HEK293 (cell line): ENCODE results near the gene PRR15L.

Experiments
- CTCF ChIP-seq: fragments of 450-650 bp; formaldehyde crosslinking; IDR thresholded peaks from 2 replicates; pipeline ENCODE4 v1.5.1; 2016; ENCODE audit warnings: missing biosample characterization, missing genetic modification characterization
- KLF16 ChIP-seq: fragments of 450-650 bp; formaldehyde crosslinking; IDR thresholded peaks from 2 replicates; pipeline ENCODE4 v1.5.1; 2017; ENCODE audit warnings: missing biosample characterization, missing genetic modification characterization
- KLF7 ChIP-seq: fragments of 450-650 bp; formaldehyde crosslinking; IDR thresholded peaks from 2 replicates; pipeline ENCODE4 v1.5.1; 2016; ENCODE audit warnings: missing biosample characterization, missing genetic modification characterization, borderline replicate concordance
- SCRT2 ChIP-seq: fragments of 450-650 bp; formaldehyde crosslinking; IDR thresholded peaks from 2 replicates; pipeline ENCODE4 v1.5.1; 2016; ENCODE audit warnings: missing biosample characterization, missing genetic modification characterization
- SETDB1 ChIP-seq: IDR thresholded peaks from one replicate; pipeline ENCODE4 v1.6.1; 2017; ENCODE audit warnings: mild to moderate bottlenecking, low read length, moderate library complexity, mixed read lengths; ENCODE audit not compliant: insufficient read length
- SP2 ChIP-seq: fragments of 450-650 bp; formaldehyde crosslinking; IDR thresholded peaks from 2 replicates; pipeline ENCODE4 v1.5.1; 2016; ENCODE audit warnings: missing biosample characterization, missing genetic modification characterization
- SP7 ChIP-seq: fragments of 450-650 bp; formaldehyde crosslinking; IDR thresholded peaks from 2 replicates; pipeline ENCODE4 v1.5.1; 2016; ENCODE audit warnings: missing biosample characterization, missing genetic modification characterization
- WT1 ChIP-seq: fragments of 450-650 bp; formaldehyde crosslinking; IDR thresholded peaks from 2 replicates; pipeline ENCODE4 v1.5.1; 2016; ENCODE audit warnings: missing biosample characterization, missing genetic modification characterization
- ZEB2 ChIP-seq: fragments of 450-650 bp; formaldehyde crosslinking; IDR thresholded peaks from 2 replicates; pipeline ENCODE4 v1.5.1; 2016; ENCODE audit warnings: missing biosample characterization, missing genetic modification characterization
- ZFHX2 ChIP-seq: fragments of 450-650 bp; formaldehyde crosslinking; conservative IDR thresholded peaks from 2 replicates; pipeline ENCODE4 v1.5.1; 2016; ENCODE audit warnings: missing biosample characterization, missing genetic modification characterization
- ZFP41 ChIP-seq: fragments of 450-650 bp; formaldehyde crosslinking; IDR thresholded peaks from 2 replicates; pipeline ENCODE4 v1.5.1; 2016; ENCODE audit warnings: missing biosample characterization, missing genetic modification characterization, borderline replicate concordance
- ZNF114 ChIP-seq: fragments of 450-650 bp; formaldehyde crosslinking; IDR thresholded peaks from 2 replicates; pipeline ENCODE4 v1.5.0; 2017; ENCODE audit warnings: missing biosample characterization, missing genetic modification characterization
- ZNF132 ChIP-seq: fragments of 450-650 bp; formaldehyde crosslinking; IDR thresholded peaks from 2 replicates; pipeline ENCODE4 v1.5.1; 2017; ENCODE audit warnings: missing biosample characterization, missing genetic modification characterization, borderline replicate concordance
- ZNF140 ChIP-seq: fragments of 450-650 bp; formaldehyde crosslinking; IDR thresholded peaks from 2 replicates; pipeline ENCODE4 v1.5.1; 2016; ENCODE audit warnings: missing biosample characterization, missing genetic modification characterization
- ZNF146 ChIP-seq: fragments of 450-650 bp; formaldehyde crosslinking; IDR thresholded peaks from 2 replicates; pipeline ENCODE4 v1.5.1; 2016; ENCODE audit warnings: missing biosample characterization, missing genetic modification characterization
- ZNF157 ChIP-seq: fragments of 450-650 bp; formaldehyde crosslinking; IDR thresholded peaks from 2 replicates; pipeline ENCODE4 v1.5.1; 2016; ENCODE audit warnings: missing biosample characterization, missing genetic modification characterization
- ZNF16 ChIP-seq: fragments of 450-650 bp; formaldehyde crosslinking; IDR thresholded peaks from 2 replicates; pipeline ENCODE4 v1.5.1; 2016; ENCODE audit warnings: low read depth, missing biosample characterization, missing genetic modification characterization
- ZNF175 ChIP-seq: fragments of 450-650 bp; formaldehyde crosslinking; IDR thresholded peaks from 2 replicates; pipeline ENCODE4 v1.5.1; 2016; ENCODE audit warnings: missing biosample characterization, missing genetic modification characterization
- ZNF211 ChIP-seq: fragments of 450-650 bp; formaldehyde crosslinking; IDR thresholded peaks from 2 replicates; pipeline ENCODE4 v1.5.1; 2016; ENCODE audit warnings: low read depth, missing biosample characterization, missing genetic modification characterization
- ZNF223 ChIP-seq: fragments of 450-650 bp; formaldehyde crosslinking; IDR thresholded peaks from 2 replicates; pipeline ENCODE4 v1.5.1; 2016; ENCODE audit warnings: missing biosample characterization, missing genetic modification characterization
- ZNF24 ChIP-seq: fragments of 450-650 bp; formaldehyde crosslinking; IDR thresholded peaks from 2 replicates; pipeline ENCODE4 v1.5.1; 2016; ENCODE audit warnings: missing biosample characterization, missing genetic modification characterization
- ZNF274 ChIP-seq, 2 experiments: fragments of 200-500 bp in 1 of 2; fragments of 450-650 bp in 1 of 2; sonication (Bioruptor generic) in 1 of 2; formaldehyde crosslinking in 1 of 2; IDR thresholded peaks; 2 replicates each; pipeline versions ENCODE4 v1.5.1 to v1.6.1; 2014 to 2016; ENCODE audit warnings: borderline replicate concordance in 1 of 2, inconsistent platforms in 1 of 2, low read length in 1 of 2, missing biosample characterization in 1 of 2, missing genetic modification characterization in 1 of 2
- ZNF335 ChIP-seq: fragments of 450-650 bp; formaldehyde crosslinking; conservative IDR thresholded peaks from 2 replicates; pipeline ENCODE4 v1.5.1; 2016; ENCODE audit warnings: missing biosample characterization, missing genetic modification characterization
- ZNF423 ChIP-seq: fragments of 450-650 bp; formaldehyde crosslinking; IDR thresholded peaks from 2 replicates; pipeline ENCODE4 v1.5.1; 2016; ENCODE audit warnings: missing biosample characterization, missing genetic modification characterization
- ZNF449 ChIP-seq: fragments of 450-650 bp; formaldehyde crosslinking; IDR thresholded peaks from 2 replicates; pipeline ENCODE4 v1.5.1; 2017; ENCODE audit warnings: missing biosample characterization, mild to moderate bottlenecking, missing genetic modification characterization, moderate library complexity
- ZNF513 ChIP-seq: fragments of 450-650 bp; IDR thresholded peaks from 2 replicates; pipeline ENCODE4 v1.5.1; 2018; ENCODE audit warnings: missing biosample characterization, missing genetic modification characterization
- ZNF521 ChIP-seq: fragments of 450-650 bp; formaldehyde crosslinking; IDR thresholded peaks from 2 replicates; pipeline ENCODE4 v1.5.1; 2017; ENCODE audit warnings: missing biosample characterization, mild to moderate bottlenecking, missing genetic modification characterization
- ZNF555 ChIP-seq: fragments of 450-650 bp; formaldehyde crosslinking; conservative IDR thresholded peaks from 2 replicates; pipeline ENCODE4 v1.5.1; 2017; ENCODE audit warnings: missing biosample characterization, mild to moderate bottlenecking, missing genetic modification characterization, inconsistent platforms
- ZNF585B ChIP-seq: fragments of 450-650 bp; formaldehyde crosslinking; IDR thresholded peaks from 2 replicates; pipeline ENCODE4 v1.5.1; 2016; ENCODE audit warnings: missing biosample characterization, missing genetic modification characterization
- ZNF596 ChIP-seq: fragments of 450-650 bp; IDR thresholded peaks from 2 replicates; pipeline ENCODE4 v1.5.0; 2018; ENCODE audit warnings: missing biosample characterization, mild to moderate bottlenecking, missing genetic modification characterization, moderate library complexity
- ZNF600 ChIP-seq: fragments of 450-650 bp; formaldehyde crosslinking; IDR thresholded peaks from 2 replicates; pipeline ENCODE4 v1.5.1; 2016; ENCODE audit warnings: missing biosample characterization, missing genetic modification characterization
- ZNF654 ChIP-seq: fragments of 450-650 bp; formaldehyde crosslinking; IDR thresholded peaks from 2 replicates; pipeline ENCODE4 v1.5.1; 2016; ENCODE audit warnings: low read depth, missing biosample characterization, missing genetic modification characterization
- ZNF677 ChIP-seq: fragments of 450-650 bp; IDR thresholded peaks from 2 replicates; pipeline ENCODE4 v1.5.0; 2018; ENCODE audit warnings: missing biosample characterization, mild to moderate bottlenecking, missing genetic modification characterization, moderate library complexity
- ZNF776 ChIP-seq: fragments of 450-650 bp; formaldehyde crosslinking; IDR thresholded peaks from 2 replicates; pipeline ENCODE4 v1.5.0; 2017; ENCODE audit warnings: missing biosample characterization, missing genetic modification characterization, borderline replicate concordance
- ZSCAN5A ChIP-seq: fragments of 450-650 bp; formaldehyde crosslinking; IDR thresholded peaks from 2 replicates; pipeline ENCODE4 v1.5.1; 2016; ENCODE audit warnings: missing biosample characterization, missing genetic modification characterization
- ZXDB ChIP-seq: fragments of 450-650 bp; formaldehyde crosslinking; IDR thresholded peaks from 2 replicates; pipeline ENCODE4 v1.5.1; 2016; ENCODE audit warnings: missing biosample characterization, missing genetic modification characterization

The PRR15L gene

GRCh38 chr17:47970725-47971499 is 13.2 kb upstream of the PRR15L start, which contains the start of gene CDK5RAP3 (continued):
- no peak for TF ChIP-seq ZNF513 (tag by site-specific recombination)
- TF ChIP-seq ZNF16 (tag by site-specific recombination), result no peak
- no peak for TF ChIP-seq ZNF596 (tag by site-specific recombination)
- peak; percentile 57 for TF ChIP-seq ZFHX2 (tag by site-specific recombination)
- peak; percentile 99 for TF ChIP-seq KLF16
- TF ChIP-seq ZNF274 (IDR thresholded peaks at IDR 0.05; ENCODE audit: low read length), result no peak
- TF ChIP-seq ZNF274 (tag by site-specific recombination; IDR thresholded peaks at IDR 0.05; ENCODE audit: borderline replicate concordance), result no peak
- TF ChIP-seq ZNF776, result no peak
- peak; percentile 64 for TF ChIP-seq ZEB2 (tag by site-specific recombination)
- no peak for TF ChIP-seq ZNF211 (tag by site-specific recombination)
- TF ChIP-seq ZNF585B, result no peak
- TF ChIP-seq ZNF449 (tag by site-specific recombination), result no peak; the same call in none of the 2 replicates
- TF ChIP-seq ZNF132 (tag by site-specific recombination), result no peak
- TF ChIP-seq ZNF157 (tag by site-specific recombination), result no peak
- no peak for TF ChIP-seq ZNF223 (tag by site-specific recombination)
- TF ChIP-seq SP7 (tag by site-specific recombination), result peak; percentile 65
- TF ChIP-seq ZNF24 (tag by site-specific recombination), result peak; percentile 82
- TF ChIP-seq KLF7 (tag by site-specific recombination), result peak; percentile 93
- no peak for TF ChIP-seq ZNF423 (tag by site-specific recombination)
- peak; percentile 84; the same call in 1 of the 2 replicates for TF ChIP-seq ZSCAN5A (tag by site-specific recombination)
- TF ChIP-seq ZNF335, result peak; percentile 60
- TF ChIP-seq ZNF175 (tag by site-specific recombination), result no peak
- TF ChIP-seq ZNF555 (tag by site-specific recombination), result no peak
- TF ChIP-seq ZXDB (tag by site-specific recombination), result peak; percentile 75
- peak; percentile 70; the same call in 1 of the 2 replicates for TF ChIP-seq WT1 (tag by site-specific recombination)
- TF ChIP-seq ZNF600 (tag by site-specific recombination), result peak; percentile 88
- TF ChIP-seq ZFP41 (tag by site-specific recombination), result no peak
- TF ChIP-seq ZNF654 (tag by site-specific recombination), result no peak
- TF ChIP-seq SCRT2, result no peak
- no peak for TF ChIP-seq ZNF521 (tag by site-specific recombination)
- TF ChIP-seq ZNF677, result no peak
- peak; percentile 61 for TF ChIP-seq SETDB1
- TF ChIP-seq ZNF140 (tag by site-specific recombination), result no peak
- TF ChIP-seq SP2 (tag by site-specific recombination), result peak; percentile 100
- peak; percentile 99 for TF ChIP-seq CTCF
- peak; percentile 30; the same call in 1 of the 2 replicates for TF ChIP-seq ZNF146
- TF ChIP-seq ZNF114, result no peak
